ENCODE data around the gene VGF.
"Not testable (repeated sequence)": the region's sequence is repeated elsewhere in the genome, so short reads cannot be mapped to it uniquely, and the experiment has no call there.

VGF gene
- total RNA-seq: 0 to 0.07 reads per million in 2 donors

DNA sequence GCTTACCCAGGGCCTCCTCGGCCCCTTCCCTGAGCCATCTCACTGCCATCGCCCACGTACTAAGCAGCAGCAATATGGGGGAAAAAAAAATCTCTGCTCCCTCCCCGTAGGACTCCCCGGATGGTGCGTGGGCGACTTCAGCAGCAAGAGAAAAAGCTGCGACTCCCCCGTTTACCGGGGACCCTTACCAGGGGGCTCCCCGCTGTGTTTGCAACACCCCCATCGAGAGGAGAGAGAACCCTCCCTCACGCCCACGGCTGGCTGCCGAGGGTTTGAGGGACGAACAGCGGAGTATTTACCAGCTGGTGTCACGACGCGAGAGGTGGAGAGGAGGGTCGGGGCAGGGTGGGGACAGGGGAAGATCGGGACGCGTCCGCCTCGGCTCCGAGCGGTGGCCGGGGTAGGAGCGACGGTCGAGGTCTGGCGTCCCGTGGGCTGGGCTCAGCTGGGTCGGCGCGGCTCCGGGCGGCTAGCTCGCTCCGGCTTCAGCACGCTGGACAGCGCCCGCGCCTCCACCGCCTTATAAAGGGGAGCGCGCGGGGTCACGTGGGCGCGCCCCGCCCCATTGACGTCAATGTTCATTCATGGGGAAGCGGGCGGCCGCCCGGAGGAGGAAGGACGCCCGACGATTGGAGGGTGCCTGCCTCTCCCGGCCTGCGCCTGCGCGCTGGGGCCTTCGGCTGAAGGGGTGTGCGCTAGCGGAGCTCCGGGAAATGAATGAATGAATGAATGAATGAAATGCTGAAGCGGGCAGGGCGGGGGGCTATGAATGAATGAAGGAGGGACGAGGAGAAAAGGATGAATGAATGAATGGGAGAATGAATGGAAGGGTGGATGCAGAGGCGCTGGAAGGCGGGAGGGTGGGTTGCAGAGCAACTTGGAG, at the start of gene VGF:
Gene VGF (minus strand): TSS at position 495 of the 883 bp plus-strand sequence. CDS start 726 bp downstream, outside the sequence.
- peak; percentile 91 for DNase-seq

GRCh38 chr7:101212014-101212413, 46.6 kb upstream of the VGF start:
- DNase-seq: no peak

- DNase-seq: no peak
Observed at GRCh38 chr7:101211501-101211900, 46.1 kb upstream of the VGF start.

- DNase-seq: no peak
Observed at GRCh38 chr7:101210143-101210542, 44.8 kb upstream of the VGF start.

- no peak for DNase-seq
Observed at GRCh38 chr7:101208794-101209193, 43.4 kb upstream of the VGF start.

DNA sequence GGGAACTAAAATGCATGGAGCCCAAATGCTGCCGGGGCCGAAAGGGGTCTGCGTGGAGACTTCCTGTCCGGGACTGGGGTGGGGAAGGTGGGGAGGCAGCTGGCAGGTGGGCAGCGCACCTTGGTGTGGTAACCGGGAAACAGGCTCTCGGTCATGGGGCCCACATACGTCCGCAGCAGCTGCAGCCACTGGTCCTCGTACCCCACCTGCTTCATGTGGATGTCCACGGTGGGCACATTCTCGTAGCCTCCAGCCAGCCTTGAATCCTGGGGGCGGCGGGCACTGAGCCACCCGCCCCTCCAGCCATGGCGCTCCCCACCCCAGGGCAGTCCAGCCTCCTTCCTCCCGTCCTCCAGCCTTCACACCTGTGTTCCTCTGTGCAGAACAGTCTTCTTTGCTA, 42.1 kb upstream of the VGF start:
- DNase-seq: no peak

DNA sequence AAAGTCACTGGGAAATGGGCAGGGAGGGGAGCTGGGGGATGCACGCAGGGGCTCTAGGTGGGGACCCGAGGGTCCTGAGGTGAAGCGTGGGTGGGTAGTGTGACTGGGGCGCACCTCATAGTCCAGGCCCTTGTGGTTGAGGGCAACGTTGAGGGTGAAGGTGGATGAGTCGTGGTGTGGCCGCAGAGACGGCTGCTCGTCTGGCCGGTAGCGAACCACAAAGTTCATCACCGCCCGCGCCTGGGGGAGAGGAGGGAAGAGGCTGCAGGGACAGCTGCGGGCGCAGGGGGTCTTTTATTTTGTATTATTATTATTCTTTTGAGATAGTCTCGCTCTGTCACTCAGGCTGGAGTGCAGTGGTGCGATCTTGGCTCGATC, 41.3 kb upstream of the VGF start:
- no peak for DNase-seq

DNA sequence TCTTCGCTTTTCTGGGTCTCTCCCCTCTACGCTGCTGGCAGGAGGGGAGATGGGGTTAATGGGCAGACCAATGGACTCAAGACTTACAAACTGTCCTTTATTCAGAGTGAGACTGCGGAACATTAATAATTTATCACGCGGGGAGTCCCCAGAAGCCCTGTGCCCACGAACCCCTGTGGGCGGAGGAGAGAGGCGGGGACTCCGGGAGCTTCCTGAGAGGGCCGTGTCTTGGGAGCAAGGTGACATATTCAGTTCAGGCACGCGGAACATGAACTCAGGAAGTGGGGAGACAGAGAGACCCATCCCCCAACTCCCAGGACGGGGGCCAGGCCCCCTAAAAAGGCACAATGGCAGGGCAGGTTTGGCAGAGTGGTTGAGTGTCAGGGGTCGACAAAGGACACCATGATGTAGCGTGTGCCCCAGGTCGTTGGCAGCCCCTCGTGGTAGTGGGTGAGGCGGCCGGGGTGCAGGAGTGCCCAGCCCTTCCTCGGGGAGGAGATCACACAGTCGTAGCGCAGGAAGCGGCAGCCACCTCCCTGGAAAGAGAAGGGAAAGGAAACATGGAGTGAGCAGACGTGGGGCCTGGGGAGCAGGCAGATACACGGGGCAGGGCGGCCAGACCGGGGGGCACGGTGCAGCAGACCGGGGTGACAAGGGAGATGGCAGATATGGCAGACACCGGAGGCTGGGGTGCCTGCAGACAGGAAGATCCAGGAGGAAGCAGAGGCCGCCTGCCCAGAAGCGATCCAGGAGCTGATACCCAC, 40.7 kb upstream of the VGF start:
- no peak for DNase-seq

- DNase-seq: not testable (repeated sequence)
Observed at GRCh38 chr7:101203740-101204738, 38.7 kb upstream of the VGF start.

GRCh38 chr7:101202603-101202918, 37.2 kb upstream of the VGF start:
- DNase-seq: no peak

- DNase-seq: no peak
Observed at GRCh38 chr7:101201695-101202602, 36.6 kb upstream of the VGF start.

GRCh38 chr7:101200862-101201599, 35.7 kb upstream of the VGF start, which contains the start of gene MOGAT3:
TSS of gene MOGAT3 (minus strand) at chr7:101201036. CDS start at chr7:101200854, 182 bp downstream.
- no peak for DNase-seq

GRCh38 chr7:101200504-101200861, 35.1 kb upstream of the VGF start:
- no peak for DNase-seq

DNA sequence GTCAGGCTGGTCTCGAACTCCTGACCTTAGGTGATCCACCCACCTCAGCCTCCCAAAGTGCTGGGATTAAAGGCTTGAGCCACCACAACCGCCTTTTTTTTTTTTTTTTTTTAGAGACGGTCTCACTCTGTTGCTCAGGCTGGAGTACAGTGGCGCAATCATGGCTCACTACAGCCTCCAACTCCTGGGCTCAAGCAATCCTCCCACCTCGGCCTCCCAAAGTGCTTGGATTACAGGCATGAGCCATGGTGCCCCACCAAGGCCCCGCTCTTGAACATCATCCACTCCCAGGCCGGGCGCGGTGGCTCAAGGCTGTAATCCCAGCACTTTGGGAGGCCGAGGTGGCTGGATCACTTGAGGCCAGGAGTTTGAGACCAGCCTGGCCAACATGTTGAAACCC, 34.2 kb upstream of the VGF start:
- DNase-seq: not testable (repeated sequence)

DNA sequence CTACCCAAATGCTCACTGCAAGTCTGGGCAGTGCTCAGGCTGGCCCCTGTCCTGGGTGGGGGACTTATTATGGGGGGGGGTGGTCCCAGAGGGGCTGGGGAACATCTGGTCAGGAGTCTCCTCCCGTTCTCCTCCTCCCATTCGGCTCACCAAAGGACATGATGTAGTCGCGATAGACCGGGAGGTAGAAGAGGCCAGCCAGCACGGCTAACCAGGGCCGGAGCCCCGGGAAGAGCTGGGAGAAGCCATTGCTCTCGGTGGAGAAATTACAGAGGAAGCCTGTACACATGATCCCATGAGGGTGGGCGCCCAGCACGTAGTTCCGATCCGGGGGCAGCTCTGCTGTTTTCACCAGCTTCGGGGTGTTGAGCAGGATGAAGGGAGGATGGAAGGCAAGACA, 33.1 kb upstream of the VGF start:
- DNase-seq: no peak

- DNase-seq: no peak
Observed at GRCh38 chr7:101197991-101198390, 32.6 kb upstream of the VGF start.

GRCh38 chr7:101195884-101196283, 30.5 kb upstream of the VGF start:
- DNase-seq: no peak

DNA sequence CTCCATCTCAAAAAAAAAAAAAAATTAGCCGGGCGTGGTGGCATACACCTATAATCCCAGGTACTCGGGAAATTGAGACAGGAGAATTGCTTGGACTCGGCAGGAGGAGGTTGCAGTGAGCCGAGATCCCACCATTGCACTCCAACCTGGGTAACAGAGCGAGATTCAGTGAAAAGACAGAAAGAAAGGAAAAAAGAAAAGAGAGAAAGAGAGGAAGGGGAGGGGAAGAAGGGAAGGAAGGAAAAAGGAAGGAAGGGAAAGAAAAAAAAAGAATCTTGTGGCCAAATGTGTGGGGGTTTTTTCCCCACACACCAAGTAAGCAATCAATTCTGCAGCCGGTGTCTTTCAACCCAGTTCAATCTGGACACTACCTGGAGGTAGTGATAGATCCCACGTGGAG, 23.7 kb upstream of the VGF start:
- no peak for DNase-seq

DNA sequence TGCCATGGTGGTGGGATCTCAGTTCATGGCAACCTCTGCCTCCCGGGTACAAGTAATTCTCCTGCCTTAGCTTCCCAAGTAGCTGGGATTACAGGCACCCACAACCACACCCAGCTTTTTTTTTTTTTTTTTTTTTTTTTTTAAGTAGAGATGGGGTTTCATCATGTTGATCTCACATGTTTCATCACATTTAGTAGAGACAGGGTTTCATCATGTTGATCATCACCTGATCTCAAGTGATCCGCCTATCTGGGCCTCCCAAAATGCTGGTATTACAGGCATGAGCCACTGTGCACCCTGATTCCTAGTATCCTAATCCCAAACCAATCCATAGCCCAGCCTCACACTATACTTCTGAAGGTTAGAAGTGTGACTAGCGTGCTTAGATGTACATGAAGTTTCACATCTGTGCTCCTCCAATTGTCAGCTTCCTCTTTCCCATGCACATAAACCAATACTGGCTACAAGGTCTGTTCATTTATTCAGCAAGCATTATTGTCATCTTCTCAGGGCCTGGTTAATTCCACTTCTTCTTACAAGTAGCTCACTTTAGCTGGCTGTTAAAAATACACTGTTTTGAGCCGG, 21.6 kb upstream of the VGF start:
- no peak for DNase-seq

- DNase-seq: no peak
Observed at GRCh38 chr7:101186194-101186593, 20.8 kb upstream of the VGF start.

All from T-helper 9 cell (primary cell).